H9 (cell line): ENCODE data around the gene MED23. TPM values are rescaled to one million over a fixed set of nuclear protein-coding genes. Genes with fewer than 3 reads are reported as not detected.

ENCODE experiments used
- DNase-seq: peaks from one replicate; pipeline ENCODE4 v3.0.0-alpha.2; 2017
- H2AFZ ChIP-seq: one replicate; pipeline ENCODE4 v1.6.1; 2013; ENCODE audit warnings: mild to moderate bottlenecking, low read length, control low read depth, moderate library complexity
- H2AK5ac ChIP-seq: 2 replicates; pipeline ENCODE4 v1.6.1; 2013; ENCODE audit warnings: low read length, control low read depth, mixed read lengths; ENCODE audit not compliant: insufficient read length
- H2BK120ac ChIP-seq: one replicate; pipeline ENCODE4 v1.6.1; 2013; ENCODE audit warnings: low read depth, mild to moderate bottlenecking, low read length, control low read depth, inconsistent platforms; ENCODE audit not compliant: poor library complexity, severe bottlenecking
- H2BK12ac ChIP-seq: 2 replicates; pipeline ENCODE4 v1.6.1; 2013; ENCODE audit warnings: low read length, control low read depth, mixed read lengths, low read depth; ENCODE audit not compliant: insufficient read length
- H2BK15ac ChIP-seq: 2 replicates; pipeline ENCODE4 v1.6.1; 2013; ENCODE audit warnings: low read depth, low read length, control low read depth
- H2BK20ac ChIP-seq: one replicate; pipeline ENCODE4 v1.6.1; 2013; ENCODE audit warnings: low read depth, mild to moderate bottlenecking, low read length, control low read depth, inconsistent platforms; ENCODE audit not compliant: poor library complexity, severe bottlenecking
- H2BK5ac ChIP-seq: 2 replicates; pipeline ENCODE4 v1.6.1; 2013; ENCODE audit warnings: low read length, control low read depth, mixed read lengths; ENCODE audit not compliant: insufficient read length
- H3K14ac ChIP-seq: 2 replicates; pipeline ENCODE4 v1.6.1; 2013; ENCODE audit warnings: low read length, control low read depth; ENCODE audit not compliant: insufficient read depth
- H3K18ac ChIP-seq: 2 replicates; pipeline ENCODE4 v1.6.1; 2013; ENCODE audit warnings: low read depth, mild to moderate bottlenecking, mixed read lengths, low read length, control low read depth; ENCODE audit not compliant: insufficient read length
- H3K23ac ChIP-seq: 2 replicates; pipeline ENCODE4 v1.6.1; 2013; ENCODE audit warnings: low read length, control low read depth, mixed read lengths, low read depth; ENCODE audit not compliant: insufficient read length
- H3K23me2 ChIP-seq: 2 replicates; pipeline ENCODE4 v1.6.1; 2013; ENCODE audit warnings: low read depth, mild to moderate bottlenecking, mixed read lengths, low read length, control low read depth; ENCODE audit not compliant: insufficient read length, poor library complexity, severe bottlenecking
- H3K27ac ChIP-seq: 2 replicates; pipeline ENCODE4 v1.5.1; 2013; ENCODE audit warnings: low read length, control low read depth, mixed read lengths, low read depth; ENCODE audit not compliant: insufficient read length
- H3K27me3 ChIP-seq: 2 replicates; pipeline ENCODE4 v1.6.1; 2013; ENCODE audit warnings: low read length, control low read depth, inconsistent platforms; ENCODE audit not compliant: insufficient read depth
- H3K4ac ChIP-seq: 2 replicates; pipeline ENCODE4 v1.6.1; 2013; ENCODE audit warnings: low read depth, mild to moderate bottlenecking, control low read depth, inconsistent platforms, low read length, moderate library complexity
- H3K4me1 ChIP-seq: 2 replicates; pipeline ENCODE4 v1.6.1; 2013; ENCODE audit warnings: low read length, control low read depth, inconsistent platforms; ENCODE audit not compliant: insufficient read depth
- H3K4me2 ChIP-seq: 2 replicates; pipeline ENCODE4 v1.6.1; 2013; ENCODE audit warnings: low read length, control low read depth, mixed read lengths; ENCODE audit not compliant: insufficient read length, insufficient read depth
- H3K56ac ChIP-seq: 2 replicates; pipeline ENCODE4 v1.6.1; 2013; ENCODE audit warnings: low read depth, mild to moderate bottlenecking, mixed read lengths, low read length, control low read depth; ENCODE audit not compliant: insufficient read length
- H3K79me1 ChIP-seq: 2 replicates; pipeline ENCODE4 v1.6.1; 2013; ENCODE audit warnings: low read depth, mild to moderate bottlenecking, moderate library complexity, low read length, control low read depth, inconsistent platforms; ENCODE audit not compliant: insufficient read depth, poor library complexity, severe bottlenecking
- H3K79me2 ChIP-seq: 2 replicates; pipeline ENCODE4 v1.6.1; 2013; ENCODE audit warnings: low read length, control low read depth, inconsistent platforms; ENCODE audit not compliant: insufficient read depth
- H3K9ac ChIP-seq: 2 replicates; pipeline ENCODE4 v1.6.1; 2013; ENCODE audit warnings: low read length, control low read depth, mixed read lengths; ENCODE audit not compliant: insufficient read length; ENCODE audit errors: extremely low read depth
- H3K9me3 ChIP-seq: one replicate; pipeline ENCODE4 v1.6.1; 2013; ENCODE audit warnings: low read depth, low read length, inconsistent platforms; ENCODE audit not compliant: control insufficient read depth
- H3T11ph ChIP-seq: one replicate; pipeline ENCODE4 v1.6.1; 2013; ENCODE audit warnings: mild to moderate bottlenecking, low read length, control low read depth, inconsistent platforms
- H4K20me1 ChIP-seq: one replicate; pipeline ENCODE4 v1.6.1; 2013; ENCODE audit not compliant: control insufficient read depth, insufficient read length, insufficient read depth
- H4K5ac ChIP-seq: 2 replicates; pipeline ENCODE4 v1.6.1; 2013; ENCODE audit warnings: low read depth, mild to moderate bottlenecking, mixed read lengths, low read length, control low read depth; ENCODE audit not compliant: insufficient read length
- H4K8ac ChIP-seq: replicated peaks from 2 replicates; pipeline ENCODE4 v1.6.1; 2013; ENCODE audit warnings: low read length, control low read depth, mixed read lengths, low read depth; ENCODE audit not compliant: insufficient read length
- H4K91ac ChIP-seq: 2 replicates; pipeline ENCODE4 v1.6.1; 2013; ENCODE audit warnings: low read depth, mild to moderate bottlenecking, moderate library complexity, mixed read lengths, low read length, control low read depth; ENCODE audit not compliant: insufficient read length
- H3K27ac Mint-ChIP-seq, 3 experiments: 2 replicates in 2 of 3; 3 replicates in 1 of 3; pipeline ENCODE4 v1.8.0; 2020 to 2021; ENCODE audit warnings: mixed read lengths in 3 of 3, mild to moderate bottlenecking in 1 of 3, moderate library complexity in 1 of 3
- H3K27me3 Mint-ChIP-seq: 2 replicates; pipeline ENCODE4 v1.8.0; 2021; ENCODE audit warnings: low read depth, mild to moderate bottlenecking, moderate library complexity, mixed read lengths
- H3K36me3 Mint-ChIP-seq, 3 experiments: 2 replicates in 2 of 3; 3 replicates in 1 of 3; pipeline ENCODE4 v1.8.0; 2020 to 2021; ENCODE audit warnings: low read depth in 3 of 3, mixed read lengths in 3 of 3; ENCODE audit not compliant: insufficient read depth in 1 of 3
- H3K4me1 Mint-ChIP-seq, 2 experiments: 2 replicates each; pipeline ENCODE4 v1.8.0; 2020; ENCODE audit warnings: mixed read lengths in 2 of 2
- H3K4me3 Mint-ChIP-seq, 2 experiments: 2 replicates in 1 of 2; 3 replicates in 1 of 2; pipeline ENCODE4 v1.8.0; 2020 to 2021; ENCODE audit warnings: mild to moderate bottlenecking in 2 of 2, mixed read lengths in 2 of 2, moderate library complexity in 1 of 2
- H3K9me3 Mint-ChIP-seq, 2 experiments: 2 replicates in 1 of 2; 3 replicates in 1 of 2; pipeline ENCODE4 v1.8.0; 2020; ENCODE audit warnings: mild to moderate bottlenecking in 2 of 2, mixed read lengths in 2 of 2, moderate library complexity in 1 of 2
- CTCF ChIP-seq: fragments of 200-600 bp; sonication (generic); conservative IDR thresholded peaks from 3 replicates; pipeline ENCODE4 v1.8.0; 2021; ENCODE audit warnings: antibody characterized with exemption, mild to moderate bottlenecking
- WGBS: extraction: QIAGEN DNeasy Blood & Tissue Kit; methylation state at CpG from one replicate; pipeline ENCODE4 v1.1.7; 2013; ENCODE audit warnings: missing lambda C conversion rate, low lambda C conversion rate, mixed read lengths; ENCODE audit not compliant: insufficient read length; ENCODE audit errors: extremely low coverage; 5-methylcytosine and 5-hydroxymethylcytosine counted together
- total RNA-seq: library from RNA; stranded (reverse); gene quantifications from 2 replicates; pipeline ENCODE4 v1.2.1, GENCODE V29; 2021

Gene MED23
- total RNA-seq, 1 experiment from 2014 or later: 16.2 TPM

- no peaks in the 10 kb centered on the region for H3K9me3 ChIP-seq
- H4K20me1 ChIP-seq: no peaks in the 10 kb centered on the region
- TF ChIP-seq CTCF: no peak
- peaks cover 2 to 54% (median 47%) of the 10 kb centered on the region in 3 experiments; a peak in 5 of 7 replicates for H3K36me3 Mint-ChIP-seq
- no peaks in the 10 kb centered on the region for H3K27me3 Mint-ChIP-seq
- no peaks in the 10 kb centered on the region for H3K4me1 Mint-ChIP-seq
- H3K23ac ChIP-seq: no peak overlapping the region
- no peak overlapping the region for H2BK20ac ChIP-seq
- H2BK15ac ChIP-seq: no peak overlapping the region
- no peak overlapping the region for H3K4me3 Mint-ChIP-seq
- no peak overlapping the region for H3K14ac ChIP-seq
- no peak overlapping the region for H2BK5ac ChIP-seq
- H4K91ac ChIP-seq: no peak overlapping the region
- no peak overlapping the region for H3K56ac ChIP-seq
- no peaks in the 10 kb centered on the region for H3K23me2 ChIP-seq
- no peak overlapping the region for H3K27ac ChIP-seq
- DNase-seq: no peak
- H3T11ph ChIP-seq: no peak overlapping the region
- H3K9ac ChIP-seq: no peak overlapping the region
- no peak overlapping the region for H3K4ac ChIP-seq
- no peaks in the 10 kb centered on the region for H3K27me3 ChIP-seq
- H3K27ac Mint-ChIP-seq: no peak overlapping the region
- no CpG with 5 or more reads among the region's 4 CpGs for WGBS
- no peaks in the 10 kb centered on the region for H3K79me2 ChIP-seq
- no peaks in the 10 kb centered on the region for H3K79me1 ChIP-seq
- no peak overlapping the region for H4K5ac ChIP-seq
- no peaks in the 10 kb centered on the region for H3K9me3 Mint-ChIP-seq
- H2AFZ ChIP-seq: no peak overlapping the region
- H3K4me2 ChIP-seq: no peak overlapping the region
- no peaks in the 10 kb centered on the region for H3K4me1 ChIP-seq
- H2AK5ac ChIP-seq: no peak overlapping the region
- H4K8ac ChIP-seq: no peak overlapping the region
- H2BK120ac ChIP-seq: no peak overlapping the region
- H2BK12ac ChIP-seq: no peak overlapping the region
- H3K18ac ChIP-seq: no peak overlapping the region
These were observed 27.3 kb downstream of the MED23 start for GRCh38 chr6:131600716-131601115.
